ENCODE measurements around the gene BPIFB1. TPM values are rescaled to one million over a fixed set of nuclear protein-coding genes. Genes with fewer than 3 reads are reported as not detected.

BPIFB1 gene, protein sequence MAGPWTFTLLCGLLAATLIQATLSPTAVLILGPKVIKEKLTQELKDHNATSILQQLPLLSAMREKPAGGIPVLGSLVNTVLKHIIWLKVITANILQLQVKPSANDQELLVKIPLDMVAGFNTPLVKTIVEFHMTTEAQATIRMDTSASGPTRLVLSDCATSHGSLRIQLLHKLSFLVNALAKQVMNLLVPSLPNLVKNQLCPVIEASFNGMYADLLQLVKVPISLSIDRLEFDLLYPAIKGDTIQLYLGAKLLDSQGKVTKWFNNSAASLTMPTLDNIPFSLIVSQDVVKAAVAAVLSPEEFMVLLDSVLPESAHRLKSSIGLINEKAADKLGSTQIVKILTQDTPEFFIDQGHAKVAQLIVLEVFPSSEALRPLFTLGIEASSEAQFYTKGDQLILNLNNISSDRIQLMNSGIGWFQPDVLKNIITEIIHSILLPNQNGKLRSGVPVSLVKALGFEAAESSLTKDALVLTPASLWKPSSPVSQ
- 100 to 1,000 TPM in 1 of 4 donors, under 1 TPM in 1, not detected in 2; 0.58 to 128 TPM for total RNA-seq

DNA sequence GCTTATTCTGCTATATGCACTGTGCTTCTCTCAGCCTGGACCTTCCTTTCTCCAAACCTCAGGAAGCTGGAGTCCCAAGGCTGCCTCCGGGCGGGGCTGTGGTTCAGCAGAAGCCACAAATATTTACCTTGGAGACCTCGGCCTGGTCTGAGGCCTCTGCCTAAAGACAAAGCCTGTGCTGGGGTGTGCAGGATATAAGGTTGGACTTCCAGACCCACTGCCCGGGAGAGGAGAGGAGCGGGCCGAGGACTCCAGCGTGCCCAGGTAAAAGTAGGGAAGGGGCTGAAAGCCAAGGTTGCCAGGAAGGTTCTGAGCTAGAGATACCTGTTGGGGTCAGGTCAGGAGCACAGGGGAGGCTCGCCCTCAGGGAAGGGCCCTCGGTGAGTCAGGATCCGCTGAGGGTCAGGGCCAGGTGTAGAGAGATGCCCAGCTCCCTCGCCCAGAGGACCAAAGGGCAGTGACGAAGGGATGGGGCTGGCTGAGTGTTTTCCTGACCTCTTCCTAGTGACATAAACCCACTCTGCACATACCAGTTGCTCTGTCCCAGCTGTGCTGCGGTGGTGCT, at the start of gene BPIFB1:
Gene BPIFB1, plus strand, starts transcription at position 224 of the 565 bp plus-strand sequence. CDS start 2,860 bp downstream, outside the sequence.
- no peaks in the 10 kb centered on the region for H3K4me1 ChIP-seq
- no peak within 1 kb of the TSS for H3K4me3 ChIP-seq
- peaks cover 82% of the 10 kb centered on the region for H3K27me3 ChIP-seq
- peaks cover 0 to 10% (median 0%) of the 10 kb centered on the region in 3 donors for H3K9me3 ChIP-seq
- 67 to 83% methylated on average over 1 of the region's 13 CpGs for WGBS, 2 donors (ENCODE audit: low coverage in 1 of 2)
- H3K36me3 ChIP-seq = no peaks in the 10 kb centered on the region
- no peak for TF ChIP-seq EP300 (IDR thresholded peaks at IDR 0.05)
- TF ChIP-seq POLR2A (IDR thresholded peaks at IDR 0.05) = no peak
- TF ChIP-seq POLR2AphosphoS5 (IDR thresholded peaks at IDR 0.05) = no peak
- TF ChIP-seq CTCF (IDR thresholded peaks at IDR 0.05) = no peak
- H3K27ac ChIP-seq = no peak within 1 kb of the TSS
- no peak for ATAC-seq

DNA sequence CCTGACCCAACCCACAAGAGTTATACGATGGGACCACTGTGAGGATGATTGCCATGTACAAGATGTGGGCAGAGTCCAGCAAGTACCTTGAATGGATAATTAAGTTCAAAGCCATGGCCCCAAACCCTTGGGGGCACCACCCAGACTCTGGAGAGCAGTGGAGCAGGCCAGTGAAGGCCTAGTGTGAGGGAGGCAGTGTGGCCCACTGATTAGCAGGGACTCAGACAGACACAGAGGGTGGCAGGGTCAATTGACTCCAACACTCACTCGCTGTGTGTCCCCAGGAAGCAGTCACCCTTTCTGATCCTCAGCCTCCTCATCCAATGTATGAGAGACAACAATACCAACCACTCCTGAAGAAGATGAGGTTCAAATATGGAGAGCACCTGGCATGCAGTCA, 49.0 kb upstream of the BPIFB1 start:
- Histone ChIP-seq H3K36me3 (no peaks in the 10 kb centered on the region), H3K27me3 (peaks cover 67% of the 10 kb centered on the region), H3K9me3 (no peaks in the 10 kb centered on the region), H3K27ac (no peak overlapping the region), H3K4me3 (no peak overlapping the region), H3K4me1 (no peaks in the 10 kb centered on the region)
- TF ChIP-seq CTCF (IDR thresholded peaks at IDR 0.05) (no peak), POLR2A (IDR thresholded peaks at IDR 0.05) (no peak), EP300 (IDR thresholded peaks at IDR 0.05) (no peak), POLR2AphosphoS5 (IDR thresholded peaks at IDR 0.05) (no peak)
- 71 to 90% methylated on average over 1 to 2 of the region's 2 CpGs for WGBS, 2 donors (ENCODE audit: low coverage in 1 of 2)
- ATAC-seq = no peak

GRCh38 chr20:33235696-33236095, 47.3 kb upstream of the BPIFB1 start, which contains the start of gene BPIFA1:
BPIFA1 (plus strand) TSS chr20:33235996; CDS start chr20:33237712, 1,716 bp downstream.
- no peak for ATAC-seq
- Histone ChIP-seq H3K4me3 (no peak within 1 kb of the TSS), H3K36me3 (no peaks in the 10 kb centered on the region), H3K4me1 (no peaks in the 10 kb centered on the region), H3K9me3 (no peaks in the 10 kb centered on the region), H3K27me3 (peaks cover 60% of the 10 kb centered on the region), H3K27ac (no peak within 1 kb of the TSS)
- no peak for TF ChIP-seq POLR2A (IDR thresholded peaks at IDR 0.05)
- TF ChIP-seq EP300 (IDR thresholded peaks at IDR 0.05) = no peak
- no peak for TF ChIP-seq CTCF (IDR thresholded peaks at IDR 0.05)
- TF ChIP-seq POLR2AphosphoS5 (IDR thresholded peaks at IDR 0.05) = no peak
- 17 to 77% methylated on average over 1 to 3 of the region's 5 CpGs for WGBS, 2 donors (ENCODE audit: low coverage in 1 of 2)

GRCh38 chr20:33236351-33236750, 46.7 kb upstream of the BPIFB1 start:
- no peaks in the 10 kb centered on the region for H3K4me1 ChIP-seq
- H3K9me3 ChIP-seq = no peaks in the 10 kb centered on the region
- no peak for ATAC-seq
- H3K36me3 ChIP-seq = no peaks in the 10 kb centered on the region
- H3K4me3 ChIP-seq = no peak overlapping the region
- TF ChIP-seq POLR2A (IDR thresholded peaks at IDR 0.05) (no peak), POLR2AphosphoS5 (IDR thresholded peaks at IDR 0.05) (no peak), CTCF (IDR thresholded peaks at IDR 0.05) (no peak)
- 75% methylated on average over 1 of the region's 1 CpG; no CpG with 5 or more reads in 1 of the 2 donors for WGBS, 2 donors (ENCODE audit: low coverage in 1 of 2)
- H3K27me3 ChIP-seq = peaks cover 56% of the 10 kb centered on the region
- H3K27ac ChIP-seq = no peak overlapping the region
